ENCODE data around the gene ACER2.

Gene ACER2

GRCh38 chr9:19456996-19457692, 48.3 kb downstream of the ACER2 start:
- DNase-seq: peak; percentile 84

GRCh38 chr9:19457693-19458009, 48.8 kb downstream of the ACER2 start:
- no peak for DNase-seq

- DNase-seq: no peak
These were observed 51.4 kb downstream of the ACER2 start for GRCh38 chr9:19460243-19460642.

GRCh38 chr9:19461135-19461534, 52.3 kb downstream of the ACER2 start:
- DNase-seq: no peak

- no peak for DNase-seq
These were observed 55.4 kb downstream of the ACER2 start for GRCh38 chr9:19464061-19464763.

- DNase-seq: peak; percentile 69
These were observed 56.2 kb downstream of the ACER2 start for GRCh38 chr9:19464764-19465585.

GRCh38 chr9:19465586-19466279, 56.9 kb downstream of the ACER2 start:
- no peak for DNase-seq

- no peak for DNase-seq
These were observed 57.5 kb downstream of the ACER2 start for GRCh38 chr9:19466280-19466639.

GRCh38 chr9:19469271-19469670, 60.5 kb downstream of the ACER2 start:
- DNase-seq: no peak

- DNase-seq: no peak
These were observed 61.8 kb downstream of the ACER2 start for GRCh38 chr9:19470567-19470966.

GRCh38 chr9:19470981-19471650, 62.3 kb downstream of the ACER2 start:
- no peak for DNase-seq

- peak; percentile 70 for DNase-seq
These were observed 63.2 kb downstream of the ACER2 start for GRCh38 chr9:19471737-19472648.

GRCh38 chr9:19473605-19474004, 64.8 kb downstream of the ACER2 start:
- no peak for DNase-seq

GRCh38 chr9:19479874-19480273, 71.1 kb downstream of the ACER2 start:
- no peak for DNase-seq

GRCh38 chr9:19480345-19480744, 71.5 kb downstream of the ACER2 start:
- no peak for DNase-seq

GRCh38 chr9:19481121-19481870, 72.5 kb downstream of the ACER2 start:
- no peak for DNase-seq

- no peak for DNase-seq
These were observed 73.2 kb downstream of the ACER2 start for GRCh38 chr9:19481971-19482404.

- DNase-seq: no peak
These were observed 75.9 kb downstream of the ACER2 start for GRCh38 chr9:19484699-19485098.

GRCh38 chr9:19485193-19485592, 76.4 kb downstream of the ACER2 start:
- DNase-seq: no peak

GRCh38 chr9:19486803-19487202, 78.0 kb downstream of the ACER2 start:
- no peak for DNase-seq

- DNase-seq: no peak
These were observed 79.9 kb downstream of the ACER2 start for GRCh38 chr9:19488721-19489120.

Measured in right hindlimb (tissue), 1 donor.